ENCODE measurements around the gene APPBP2.

Gene APPBP2

DNA sequence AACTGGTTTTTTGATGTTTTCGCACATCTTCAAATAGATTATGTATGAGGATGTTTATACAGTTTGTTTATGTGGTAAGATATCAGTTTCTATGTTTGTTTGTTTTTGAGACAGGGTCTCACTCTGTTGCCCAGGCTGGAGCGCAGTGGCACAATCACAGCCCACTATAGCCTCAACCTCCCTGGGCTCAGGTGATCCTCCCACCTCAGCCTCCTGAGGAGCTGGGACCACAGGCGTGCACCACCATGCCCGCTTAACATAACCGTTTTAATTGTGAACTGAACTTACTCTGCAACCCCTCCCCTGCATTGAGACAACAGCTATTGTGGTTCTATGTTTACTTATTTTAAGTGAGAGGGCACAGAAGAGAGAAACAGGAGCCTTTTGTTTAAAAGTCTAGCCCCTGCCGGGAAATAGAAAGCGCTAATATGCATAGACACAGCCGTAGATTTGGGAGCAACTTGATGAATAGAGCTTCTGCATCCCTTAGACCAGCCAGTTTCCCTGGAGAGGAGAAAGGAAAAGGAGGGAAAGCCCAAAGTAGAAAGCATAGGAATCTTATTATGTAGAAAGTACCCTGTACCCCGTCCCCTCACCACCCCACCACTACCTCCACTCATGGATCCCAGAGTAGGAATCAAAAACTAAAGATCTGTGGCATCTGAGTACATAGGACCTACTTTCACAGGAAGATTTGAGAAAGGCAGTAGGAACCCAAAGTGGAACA lies 19.6 kb upstream of the APPBP2 start:
- TF ChIP-seq, protein P1, sequence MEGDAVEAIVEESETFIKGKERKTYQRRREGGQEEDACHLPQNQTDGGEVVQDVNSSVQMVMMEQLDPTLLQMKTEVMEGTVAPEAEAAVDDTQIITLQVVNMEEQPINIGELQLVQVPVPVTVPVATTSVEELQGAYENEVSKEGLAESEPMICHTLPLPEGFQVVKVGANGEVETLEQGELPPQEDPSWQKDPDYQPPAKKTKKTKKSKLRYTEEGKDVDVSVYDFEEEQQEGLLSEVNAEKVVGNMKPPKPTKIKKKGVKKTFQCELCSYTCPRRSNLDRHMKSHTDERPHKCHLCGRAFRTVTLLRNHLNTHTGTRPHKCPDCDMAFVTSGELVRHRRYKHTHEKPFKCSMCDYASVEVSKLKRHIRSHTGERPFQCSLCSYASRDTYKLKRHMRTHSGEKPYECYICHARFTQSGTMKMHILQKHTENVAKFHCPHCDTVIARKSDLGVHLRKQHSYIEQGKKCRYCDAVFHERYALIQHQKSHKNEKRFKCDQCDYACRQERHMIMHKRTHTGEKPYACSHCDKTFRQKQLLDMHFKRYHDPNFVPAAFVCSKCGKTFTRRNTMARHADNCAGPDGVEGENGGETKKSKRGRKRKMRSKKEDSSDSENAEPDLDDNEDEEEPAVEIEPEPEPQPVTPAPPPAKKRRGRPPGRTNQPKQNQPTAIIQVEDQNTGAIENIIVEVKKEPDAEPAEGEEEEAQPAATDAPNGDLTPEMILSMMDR (IDR thresholded peaks at IDR 0.05; ENCODE audit: low read depth, low read length) = no peak

DNA sequence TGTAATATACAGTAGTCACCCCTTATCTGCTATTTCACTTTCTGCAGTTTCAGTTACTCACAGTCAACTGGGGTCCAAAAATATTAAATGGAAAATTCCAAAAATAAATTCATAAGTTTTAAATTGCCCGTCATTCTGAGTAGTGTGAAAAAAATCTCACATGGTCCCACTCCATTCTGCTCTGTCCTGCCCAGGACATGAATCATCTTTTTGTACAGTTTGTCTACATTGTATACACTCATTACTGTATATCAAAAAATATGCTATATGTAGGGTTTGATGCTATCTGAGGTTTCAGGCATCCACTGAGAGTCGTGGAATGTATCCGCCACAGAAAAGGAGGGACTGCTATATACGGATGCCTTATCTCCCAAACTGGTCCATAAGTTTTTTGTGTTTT lies 16.0 kb upstream of the APPBP2 start:
- no peak overlapping the region for H3K4me3 ChIP-seq (ENCODE audit: low read depth, low read length)
- TF ChIP-seq, protein P1 (IDR thresholded peaks at IDR 0.05; ENCODE audit: low read depth, low read length) = no peak

More for the DNA sequence above, 19.6 kb upstream of the APPBP2 start:
- no peak overlapping the region for H3K4me3 ChIP-seq (ENCODE audit: low read depth, low read length)

DNA sequence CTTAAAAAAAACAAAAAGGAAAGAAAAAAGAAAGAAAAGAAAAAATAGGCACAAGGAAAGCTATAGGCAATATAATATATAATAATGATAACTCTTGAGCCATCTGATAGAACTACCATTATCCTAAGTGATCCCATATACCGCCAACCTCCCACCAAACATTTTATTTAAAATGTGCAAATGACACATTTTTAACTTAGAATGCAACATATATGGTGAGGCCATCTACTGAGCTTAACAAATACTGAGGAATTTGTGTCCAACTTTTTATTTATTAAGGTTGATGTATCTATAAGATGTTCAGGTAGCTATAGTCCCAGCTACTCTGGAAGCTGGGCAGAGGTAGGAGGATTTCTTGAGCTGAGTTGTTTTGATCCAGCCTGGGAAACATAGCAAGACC lies 14.4 kb upstream of the APPBP2 start:
- TF ChIP-seq, protein P1 (IDR thresholded peaks at IDR 0.05; ENCODE audit: low read depth, low read length) = no peak
- no peak overlapping the region for H3K4me3 ChIP-seq (ENCODE audit: low read depth, low read length)

- TF ChIP-seq, protein P1 (IDR thresholded peaks at IDR 0.05; ENCODE audit: low read depth, low read length) = no peak
- no peak overlapping the region for H3K4me3 ChIP-seq (ENCODE audit: low read depth, low read length)
Observed at GRCh38 chr17:60539807-60540206, 13.8 kb upstream of the APPBP2 start.

DNA sequence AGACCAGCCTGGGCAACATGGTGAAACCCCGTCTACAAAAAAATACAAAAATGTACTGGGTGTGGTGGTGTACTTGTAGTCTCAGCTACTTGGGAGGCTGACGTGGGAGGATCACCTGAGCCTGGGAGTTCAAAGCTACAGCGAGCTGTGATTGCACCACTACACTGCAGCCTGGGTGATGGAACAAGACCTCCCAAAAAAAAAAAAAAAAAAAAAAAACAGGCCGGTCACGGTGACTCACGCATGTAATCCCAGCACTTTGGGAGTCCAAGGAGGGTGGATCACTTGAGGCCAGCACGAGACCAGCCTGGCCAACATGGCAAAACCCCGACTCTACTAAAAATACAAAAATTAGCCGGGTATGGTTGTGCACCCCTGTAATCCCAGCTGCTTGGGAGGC lies 12.7 kb upstream of the APPBP2 start:
- no peak overlapping the region for H3K4me3 ChIP-seq (ENCODE audit: low read depth, low read length)
- TF ChIP-seq, protein P1 (IDR thresholded peaks at IDR 0.05; ENCODE audit: low read depth, low read length) = no peak

DNA sequence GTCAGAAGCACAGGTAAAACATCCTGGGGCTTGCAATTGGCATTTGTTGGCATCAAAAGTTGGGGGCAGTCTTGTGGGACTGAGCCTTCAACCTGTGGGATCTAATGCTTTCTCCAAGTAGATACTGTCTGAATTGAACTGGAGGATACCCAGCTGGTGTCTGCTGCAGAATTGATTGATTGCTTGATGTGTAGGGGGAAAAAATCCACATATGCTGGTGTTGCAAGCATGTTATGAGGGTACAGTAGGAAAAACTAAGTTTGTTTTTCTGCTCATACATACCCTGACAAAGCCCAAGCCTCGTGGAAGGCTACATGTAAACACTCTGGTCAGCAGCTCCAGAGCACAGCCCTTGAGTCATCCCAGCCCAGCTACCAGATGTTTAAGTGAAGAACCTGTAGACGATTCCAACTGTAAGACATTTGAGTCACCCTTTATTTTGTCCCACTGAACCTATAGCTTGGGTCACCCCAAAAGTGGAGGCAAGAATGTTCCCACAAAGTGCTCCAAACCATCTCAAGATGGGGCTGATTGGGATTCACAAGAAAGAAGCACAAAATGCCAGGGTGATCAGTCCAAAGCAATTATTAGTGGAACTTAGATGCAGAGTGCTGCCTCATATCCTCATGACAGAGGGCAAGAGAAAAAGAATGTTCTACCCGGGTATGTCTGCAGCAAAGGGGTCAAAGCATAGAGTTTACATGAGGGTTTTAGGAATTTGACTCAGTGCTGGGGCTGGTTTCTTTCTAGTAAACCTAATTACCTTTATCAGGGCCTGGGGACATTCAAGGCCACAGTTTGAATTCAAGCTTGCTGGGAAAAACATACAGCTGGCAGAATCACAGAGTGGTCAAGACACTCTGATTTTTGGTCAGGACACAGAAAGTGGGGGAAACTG lies 9.6 kb upstream of the APPBP2 start:
- no peak overlapping the region for H3K4me3 ChIP-seq (ENCODE audit: low read depth, low read length)
- TF ChIP-seq, protein P1 (IDR thresholded peaks at IDR 0.05; ENCODE audit: low read depth, low read length) = no peak

Measured in WI38 (cell line).